Measurements from ENCODE around the gene AMPD2.
A peak's percentile ranks its signal among the peaks of the same experiment; 100 is the strongest.

AMPD2 gene

DNA sequence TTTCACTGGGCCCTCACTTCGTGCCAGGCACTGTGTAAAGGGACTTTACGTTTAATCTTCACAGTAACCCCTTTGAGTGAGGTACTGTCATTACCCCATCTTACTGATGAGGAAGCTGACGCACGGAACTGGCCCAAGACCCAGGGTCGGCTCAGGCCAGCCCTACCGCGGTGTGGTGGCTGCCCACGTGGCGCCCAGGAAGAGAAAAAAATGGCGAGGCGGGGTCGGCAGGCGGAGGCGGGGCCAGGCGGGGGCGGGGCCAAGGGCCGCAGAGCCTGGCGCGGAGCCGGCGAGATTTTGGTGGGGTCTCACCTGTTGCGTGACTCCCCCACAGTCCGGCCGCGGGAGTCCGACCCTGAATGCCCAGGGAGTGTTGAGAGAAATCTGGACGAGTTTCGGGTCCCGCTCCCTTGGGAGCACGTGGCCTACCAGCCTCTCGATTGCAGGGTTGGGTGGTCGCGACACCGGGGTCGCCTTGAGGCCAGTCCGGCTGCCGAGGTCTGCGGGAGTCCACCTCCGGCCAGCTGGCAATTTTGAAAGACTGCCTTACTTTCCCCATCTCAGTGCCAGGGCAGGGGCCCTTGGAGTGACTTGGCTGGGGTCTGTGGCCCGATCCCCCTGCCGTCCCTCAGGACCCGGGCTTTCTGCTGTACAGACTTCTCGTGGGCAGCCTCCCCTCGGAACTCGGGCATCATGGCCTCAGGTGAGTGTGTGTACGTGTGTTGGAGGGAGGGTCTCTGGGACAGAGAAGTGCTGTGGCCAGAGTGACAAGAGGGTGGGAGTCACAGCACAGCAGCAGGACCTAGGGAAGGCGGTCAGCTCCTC is at the start of gene AMPD2, which contains the start of gene GNAT2:
AMPD2 (plus strand) TSS at position 262 of the 825 bp plus-strand sequence. CDS start 1,339 bp downstream, outside the sequence.
GNAT2 (minus strand) TSS at position 41 of the 825 bp plus-strand sequence. CDS start 6,746 bp downstream, outside the sequence.
- DNase-seq: peak; percentile 31 to 42

DNA sequence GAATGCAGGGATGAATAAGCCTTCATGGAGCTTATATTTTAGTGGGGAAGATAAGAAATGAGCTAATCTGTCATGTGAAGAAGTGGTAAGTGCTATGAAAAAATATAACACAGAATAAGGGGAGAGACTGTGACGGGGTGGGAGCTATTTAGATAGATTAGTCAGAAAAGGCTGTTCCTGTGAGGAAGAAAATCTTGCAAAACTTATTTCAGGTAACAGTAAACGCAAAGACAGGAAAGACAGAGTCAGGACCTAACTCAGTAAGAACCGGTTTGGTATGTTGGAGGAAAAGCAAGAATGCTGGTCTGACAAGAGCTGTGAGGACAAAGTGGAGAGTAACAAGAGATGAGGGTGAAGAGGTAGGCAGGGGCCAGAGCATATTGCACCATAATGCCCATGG is 49.2 kb upstream of the AMPD2 start:
- DNase-seq: no peak

DNA sequence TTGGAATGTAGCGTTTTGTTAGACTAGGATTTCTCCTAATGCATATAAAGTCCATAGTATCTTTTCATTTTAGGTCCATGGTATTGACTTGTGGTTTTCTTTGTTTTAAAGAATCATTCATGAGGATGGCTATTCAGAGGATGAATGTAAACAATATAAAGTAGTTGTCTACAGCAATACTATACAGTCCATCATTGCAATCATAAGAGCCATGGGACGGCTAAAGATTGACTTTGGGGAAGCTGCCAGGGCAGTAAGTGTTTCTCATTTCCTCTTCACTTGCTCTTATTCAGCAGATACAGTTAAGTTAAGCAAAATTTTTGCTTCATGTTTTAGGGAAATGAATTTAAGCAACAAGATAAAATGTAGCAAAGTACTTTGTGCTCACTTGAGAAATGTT is 45.9 kb upstream of the AMPD2 start:
- no peak for DNase-seq

DNA sequence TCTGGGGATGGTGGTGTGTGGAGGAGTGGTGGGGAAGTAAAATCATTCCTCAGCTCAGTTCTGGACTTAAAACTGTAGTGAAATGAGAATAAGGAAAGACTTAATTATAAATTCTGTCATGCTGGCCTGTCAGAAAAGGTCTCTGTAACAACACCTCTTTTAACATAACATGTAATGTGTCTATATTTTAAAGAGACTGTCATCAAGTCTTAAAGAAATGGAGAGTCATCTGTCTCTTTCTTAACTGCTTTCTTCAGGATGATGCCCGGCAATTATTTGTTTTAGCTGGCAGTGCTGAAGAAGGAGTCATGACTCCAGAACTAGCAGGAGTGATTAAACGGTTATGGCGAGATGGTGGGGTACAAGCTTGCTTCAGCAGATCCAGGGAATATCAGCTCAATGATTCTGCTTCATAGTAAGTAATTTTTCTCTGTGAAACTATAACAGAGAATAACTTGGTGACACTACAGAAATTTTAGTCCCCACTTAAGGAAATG is 40.6 kb upstream of the AMPD2 start:
- DNase-seq: no peak

DNA sequence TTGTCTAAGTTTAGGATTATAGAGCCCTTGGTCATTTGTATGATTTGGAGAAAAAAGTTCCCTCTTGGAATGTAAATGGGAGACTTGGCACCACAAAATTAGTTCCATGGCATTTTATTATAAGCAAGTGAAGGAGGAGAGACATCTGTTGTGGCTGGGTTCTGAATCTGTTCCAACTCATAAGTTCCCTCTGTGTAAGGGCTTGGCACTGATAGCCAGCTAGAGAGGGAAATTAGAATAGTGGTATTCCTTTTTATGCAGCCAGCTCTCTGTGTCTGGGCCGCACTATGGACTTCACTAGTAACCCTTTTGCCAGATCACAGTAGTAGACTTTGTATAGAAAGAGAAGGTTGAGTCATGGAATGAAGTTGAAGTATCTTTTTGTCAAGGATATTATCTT is 40.1 kb upstream of the AMPD2 start:
- no peak for DNase-seq

DNA sequence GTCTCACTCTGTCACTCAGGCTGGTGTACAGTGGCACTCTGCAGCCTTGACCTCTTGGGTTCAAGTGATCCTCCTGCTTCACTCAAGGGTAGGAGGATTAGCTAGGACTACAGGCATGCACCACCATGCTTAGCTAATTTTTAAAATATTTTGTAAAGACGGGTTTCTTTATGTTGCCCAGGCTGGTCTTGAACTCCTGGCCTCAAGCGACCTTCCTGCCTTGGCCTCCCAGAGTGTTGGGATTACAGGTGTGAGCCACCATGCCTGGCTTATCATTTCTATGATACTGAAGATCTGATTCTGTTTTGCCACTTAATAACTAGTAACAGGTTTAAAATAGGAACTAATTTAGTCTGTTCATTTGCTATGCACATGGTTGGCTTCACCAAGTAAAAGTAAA is 37.6 kb upstream of the AMPD2 start:
- DNase-seq: no peak

DNA sequence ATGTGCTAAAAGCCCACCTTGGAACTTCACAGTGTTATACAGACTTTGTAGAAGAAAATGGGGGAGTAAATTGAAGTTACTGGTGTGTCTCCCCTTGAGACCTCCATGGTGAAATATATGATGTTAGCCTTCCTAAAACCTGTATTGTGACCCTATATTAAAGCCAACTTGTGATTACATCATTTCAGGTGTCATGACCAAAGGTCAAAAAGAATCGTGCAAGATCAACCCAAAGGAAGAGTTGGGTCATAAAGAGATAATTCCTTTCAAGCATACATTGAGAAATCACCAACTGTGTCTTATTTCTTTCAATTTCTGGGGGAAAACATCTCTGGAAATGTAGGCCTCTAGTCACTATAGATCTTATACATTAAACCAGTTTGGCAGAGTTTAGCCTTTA is 34.9 kb upstream of the AMPD2 start:
- no peak for DNase-seq

DNA sequence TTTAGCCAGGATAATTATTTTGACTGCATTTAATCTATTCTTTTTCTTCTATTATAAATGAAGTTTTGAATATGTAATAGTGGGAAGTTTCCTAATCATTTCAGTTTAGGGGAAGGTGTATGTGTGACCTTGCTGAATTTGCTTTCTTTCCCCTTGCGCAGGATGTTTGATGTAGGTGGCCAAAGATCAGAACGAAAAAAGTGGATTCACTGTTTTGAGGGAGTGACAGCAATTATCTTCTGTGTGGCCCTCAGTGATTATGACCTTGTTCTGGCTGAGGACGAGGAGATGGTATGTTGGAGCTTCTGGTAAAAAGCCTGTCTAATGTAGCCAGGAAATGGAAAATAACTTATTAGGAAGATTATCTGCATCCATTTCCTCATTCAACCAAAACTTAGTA is 33.6 kb upstream of the AMPD2 start:
- DNase-seq: no peak

DNA sequence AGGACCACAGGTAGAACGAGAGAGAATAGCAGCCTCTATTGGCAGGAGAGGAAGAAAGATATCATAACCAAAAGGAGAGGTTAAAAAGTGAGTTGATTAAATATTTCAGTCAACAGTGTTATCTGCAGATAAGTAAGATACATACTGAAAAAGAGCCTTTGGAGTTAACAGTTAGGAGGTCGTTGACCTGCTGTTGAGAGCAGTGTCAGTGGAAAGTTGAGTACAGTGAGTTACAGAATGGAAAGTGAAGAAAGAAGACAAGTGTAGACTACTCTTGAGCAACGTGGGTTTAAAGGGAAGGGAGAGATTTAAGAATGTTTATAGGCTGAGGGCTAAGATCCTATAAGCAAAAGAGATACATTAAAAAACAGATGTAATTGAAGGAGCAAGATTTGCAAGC is 30.5 kb upstream of the AMPD2 start:
- no peak for DNase-seq

DNA sequence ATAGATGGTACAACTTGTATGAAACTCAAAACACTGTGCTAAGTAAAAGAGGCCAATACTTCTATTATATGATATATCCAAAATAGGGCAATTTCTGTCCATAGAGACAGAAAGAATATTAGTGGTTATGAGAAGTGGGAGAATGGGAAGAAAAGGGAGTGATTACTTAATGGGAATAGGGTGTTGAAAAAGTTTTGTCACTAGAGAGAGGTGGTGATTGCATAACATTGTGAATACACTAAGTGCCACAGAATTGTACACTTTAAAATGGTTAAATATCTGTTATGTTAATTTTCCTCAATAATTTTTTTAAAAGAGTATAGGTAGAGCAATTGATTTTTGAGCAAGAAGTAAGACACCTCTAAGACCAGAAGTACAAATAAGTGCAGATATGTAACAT is 30.0 kb upstream of the AMPD2 start:
- DNase-seq: no peak

DNA sequence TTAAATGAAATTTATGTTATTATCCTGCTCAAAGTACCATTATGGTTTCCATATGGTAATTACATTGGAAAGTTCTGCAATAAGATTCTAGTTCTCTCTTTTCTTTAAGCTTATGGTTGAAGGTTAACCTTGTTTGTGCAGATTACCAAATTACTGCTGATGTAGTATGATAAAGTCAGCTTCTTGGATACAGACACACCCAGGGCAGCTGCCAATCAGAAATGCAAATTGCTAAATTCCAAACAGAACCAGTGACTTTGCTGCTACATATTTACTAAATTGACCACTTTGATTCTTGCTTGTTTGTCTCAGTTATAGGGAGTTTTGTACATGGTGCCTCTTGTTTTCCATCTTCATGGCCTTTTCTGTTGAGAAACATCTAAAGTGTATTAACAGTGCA is 26.7 kb upstream of the AMPD2 start:
- DNase-seq: no peak

DNA sequence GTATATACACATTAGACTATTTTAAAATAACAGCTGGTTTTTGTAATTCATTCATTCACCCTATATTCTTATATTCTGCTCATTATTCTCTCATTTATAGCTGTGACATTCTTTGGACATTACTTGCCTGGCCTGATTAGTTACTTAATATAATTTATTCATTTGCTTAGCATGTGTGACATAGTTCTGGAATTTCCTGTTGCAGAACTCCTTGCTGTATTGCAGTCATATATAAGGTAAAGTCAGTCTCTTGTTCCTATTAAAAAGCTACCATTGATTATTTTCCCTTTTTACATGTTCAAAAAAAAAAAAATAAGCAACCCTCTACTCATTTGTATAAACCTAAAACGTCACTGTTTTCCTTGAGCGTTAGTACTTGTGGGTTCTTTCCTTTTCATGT is 24.1 kb upstream of the AMPD2 start:
- DNase-seq: no peak

DNA sequence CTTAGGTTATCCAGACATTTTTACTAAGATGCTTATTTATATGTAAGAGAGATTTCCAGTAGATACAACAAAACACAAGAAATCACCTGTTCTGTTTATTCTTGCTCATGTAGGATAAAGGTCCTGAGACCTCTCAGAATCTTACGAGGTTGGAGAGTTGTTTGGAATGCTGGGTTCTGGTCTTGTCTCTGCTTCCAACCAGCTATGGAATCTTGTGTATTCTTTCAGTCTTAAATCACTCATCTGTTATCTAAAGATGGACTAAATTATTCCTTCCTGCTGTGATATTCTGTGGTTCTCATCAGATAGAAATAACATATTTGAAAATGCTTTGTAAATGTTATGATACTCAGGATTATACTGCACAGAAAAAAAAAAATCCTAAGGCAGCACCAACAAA is 21.5 kb upstream of the AMPD2 start:
- no peak for DNase-seq

DNA sequence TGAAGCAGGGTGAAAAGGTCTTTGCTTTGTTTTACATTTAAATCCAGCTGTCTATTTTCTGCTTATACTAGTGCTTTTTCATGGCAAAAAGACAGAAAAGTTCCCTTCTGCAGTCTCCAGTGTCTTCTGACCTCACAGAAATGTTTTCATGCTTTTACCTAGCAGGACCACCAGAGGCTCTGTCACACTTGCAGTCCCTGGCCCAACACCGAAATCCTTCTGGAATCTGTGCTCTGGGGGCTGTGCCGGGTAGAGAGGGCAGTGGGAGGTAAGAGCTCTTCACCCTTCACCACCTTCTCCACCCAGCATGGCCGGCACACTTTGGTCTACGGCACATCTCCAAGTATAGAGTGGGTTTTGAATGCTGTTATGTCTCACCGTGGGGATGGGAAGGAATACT is 21.0 kb upstream of the AMPD2 start:
- DNase-seq: no peak

DNA sequence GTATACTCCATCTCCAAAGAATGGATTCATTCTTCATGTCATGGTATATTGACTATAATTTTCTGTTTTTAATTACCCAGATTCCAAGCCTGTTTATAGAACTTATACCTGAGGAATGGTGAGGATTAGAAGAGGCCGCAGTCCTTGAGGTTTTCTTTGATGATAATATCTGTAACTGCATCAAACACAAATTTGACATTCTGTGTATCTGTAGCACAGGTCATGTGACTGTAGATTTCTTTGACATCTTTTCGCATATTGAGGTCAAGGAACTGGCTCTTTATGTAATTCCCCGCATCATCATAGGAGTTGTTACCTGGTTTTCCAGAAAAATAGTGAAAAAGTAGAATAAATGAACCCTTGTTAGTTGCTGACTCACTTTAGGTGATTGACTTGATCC is 16.4 kb upstream of the AMPD2 start:
- DNase-seq: no peak

DNA sequence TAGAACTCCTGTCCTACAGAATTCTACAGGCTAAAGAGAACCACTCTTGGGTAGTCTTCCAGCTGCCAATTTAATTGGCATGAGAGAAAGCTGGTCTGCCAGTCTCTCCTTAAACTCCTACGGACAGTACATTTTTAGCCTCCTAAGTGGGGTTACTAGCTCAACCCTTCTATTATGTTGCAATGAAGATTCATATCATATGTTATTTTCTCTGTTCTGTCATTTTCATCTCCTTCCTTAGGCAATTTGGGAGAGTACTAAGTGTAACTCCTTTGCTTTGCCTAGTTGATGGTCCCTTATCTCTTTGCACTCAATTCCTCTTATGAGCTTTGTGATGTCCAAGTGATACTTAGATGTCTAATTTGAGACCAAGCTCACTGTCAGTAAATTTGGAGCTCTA is 14.3 kb upstream of the AMPD2 start:
- no peak for DNase-seq

DNA sequence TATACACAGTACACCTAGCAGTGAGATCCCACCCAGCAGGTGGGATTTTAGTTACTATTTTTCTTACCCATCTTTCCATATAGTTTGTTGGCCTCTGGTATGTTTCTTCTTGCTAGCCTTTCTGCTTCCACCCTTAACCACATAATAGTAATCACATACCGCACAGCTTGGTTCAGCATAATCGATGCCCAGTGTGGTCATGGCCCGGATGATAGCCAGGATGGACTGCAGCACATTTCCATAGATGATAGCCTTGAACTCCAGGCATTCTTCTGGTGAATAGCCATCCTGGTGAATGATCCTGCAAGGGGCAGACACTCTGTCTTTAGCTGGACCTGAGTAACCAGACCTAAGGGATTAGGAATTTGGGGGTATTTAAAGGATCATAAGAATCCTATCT is 9.8 kb upstream of the AMPD2 start:
- DNase-seq: no peak

DNA sequence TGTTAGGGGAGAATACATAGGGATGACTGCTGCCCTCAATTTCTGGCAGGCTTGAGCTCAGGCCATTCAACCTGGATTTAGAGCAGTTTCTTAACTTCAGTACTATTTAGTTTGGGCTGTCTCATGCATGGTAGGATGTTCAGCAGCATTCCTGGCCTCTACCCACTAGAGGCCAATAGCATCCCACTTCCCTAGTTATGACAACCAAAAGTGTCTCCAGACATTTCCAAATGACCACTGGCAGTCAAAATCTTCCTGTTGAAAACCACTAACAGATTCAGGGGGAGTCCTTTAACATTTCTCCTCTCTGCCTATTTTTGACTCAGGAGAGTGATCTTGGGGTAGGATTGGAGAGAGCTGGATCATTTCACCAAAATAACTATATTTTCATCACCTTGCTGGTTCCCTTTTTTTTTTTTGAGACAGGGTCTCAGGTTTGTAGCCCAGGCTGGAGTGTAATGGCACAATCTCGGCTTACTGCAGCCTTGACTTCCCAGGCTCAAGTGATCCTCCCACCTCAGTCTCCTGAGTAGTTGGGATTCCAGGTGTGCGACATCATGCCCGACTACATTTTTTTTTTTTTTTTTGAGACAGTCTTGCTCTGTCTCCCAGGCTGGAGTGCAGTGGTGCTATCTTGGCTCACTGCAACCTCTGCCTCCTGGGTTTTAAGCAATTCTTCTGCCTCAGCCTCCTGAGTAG is 8.9 kb upstream of the AMPD2 start:
- no peak for DNase-seq

DNA sequence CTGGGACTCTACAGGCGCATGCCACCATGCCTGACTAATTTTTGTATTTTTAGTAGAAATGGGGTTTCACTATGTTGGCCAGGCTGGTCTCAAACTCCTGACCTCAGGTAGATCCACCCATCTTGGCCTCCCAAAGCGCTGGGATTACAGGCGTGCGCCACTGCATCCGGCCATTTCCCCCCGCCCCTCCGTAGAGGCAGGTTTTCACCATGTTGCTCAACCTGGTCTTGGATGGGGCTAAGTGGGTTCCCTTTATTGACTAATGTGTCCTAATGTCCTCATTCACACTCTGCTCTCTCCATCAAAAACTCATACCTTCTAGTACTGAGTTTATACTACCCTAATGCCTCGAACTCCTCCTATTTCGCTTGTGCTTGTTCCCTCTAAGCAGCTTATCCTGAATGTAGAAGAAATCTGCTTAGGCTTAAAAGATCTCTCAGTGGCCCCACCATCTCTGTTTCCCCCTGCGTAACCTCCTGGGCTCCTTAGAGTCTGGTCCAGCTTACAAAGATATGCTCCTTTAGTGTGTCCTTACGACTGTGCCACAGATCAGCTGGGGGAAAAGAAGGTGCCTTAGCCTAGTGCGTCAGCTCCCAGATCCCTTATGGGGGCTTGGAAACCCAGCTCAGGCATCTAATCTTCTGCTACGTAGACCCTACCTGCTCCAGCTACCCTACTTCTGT is 8.2 kb upstream of the AMPD2 start:
- DNase-seq: no peak

DNA sequence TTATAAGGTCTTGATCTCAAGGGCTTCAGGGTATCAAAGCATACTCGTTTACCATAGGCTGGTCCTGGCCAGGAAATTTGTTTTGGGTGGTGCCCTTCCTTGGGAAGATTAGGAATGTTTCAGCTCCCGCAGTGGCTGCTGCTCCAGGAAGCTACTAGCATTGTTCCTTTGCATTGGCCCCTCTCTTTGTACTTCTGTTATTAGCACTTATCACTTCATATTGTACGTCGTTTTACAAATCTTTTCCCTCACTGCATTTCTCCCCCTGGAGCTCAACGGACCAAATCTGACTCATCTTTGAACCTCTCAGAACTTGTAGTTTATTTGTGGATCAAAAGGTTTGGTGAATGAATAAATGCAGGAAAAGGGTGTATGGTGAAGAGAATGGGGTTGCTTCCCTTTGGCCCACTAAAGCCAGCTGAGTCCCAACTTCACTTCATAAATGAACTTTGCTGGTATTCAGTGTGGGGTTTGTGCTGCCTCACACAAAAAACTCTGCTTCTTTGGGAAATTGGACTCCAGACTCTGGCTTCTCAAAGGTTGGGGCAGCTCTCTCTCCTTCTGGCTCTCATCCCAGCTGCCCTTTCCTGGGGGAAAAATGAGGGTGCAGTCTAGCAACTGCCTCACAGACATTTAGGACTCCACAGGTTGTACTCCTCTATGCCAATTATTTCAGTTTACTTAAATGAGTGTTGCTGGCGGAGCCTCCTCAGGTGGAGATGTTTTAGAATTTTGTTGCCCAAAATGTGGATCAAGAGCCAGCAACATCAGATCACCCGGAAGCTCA is 6.1 kb upstream of the AMPD2 start:
- DNase-seq: no peak

DNA sequence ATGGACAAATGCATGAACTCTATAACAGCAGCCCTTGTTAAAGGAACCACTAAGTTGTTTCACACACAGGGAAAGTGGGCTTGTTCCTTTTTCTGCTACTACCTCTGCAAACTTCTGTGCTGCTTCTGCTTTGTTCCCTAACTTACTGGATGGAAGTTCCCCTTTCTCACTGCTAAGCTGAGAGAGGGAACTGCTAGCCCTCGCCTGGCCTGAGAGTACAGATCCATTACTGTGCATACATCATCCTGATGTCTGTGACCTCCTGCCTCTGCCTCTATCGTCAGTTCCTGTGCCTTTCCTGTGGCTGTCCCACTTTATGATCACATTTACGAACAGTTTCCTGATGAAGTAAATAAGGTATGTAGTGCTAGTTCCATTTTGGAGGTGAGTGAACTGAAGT is 3.8 kb upstream of the AMPD2 start:
- no peak for DNase-seq

DNA sequence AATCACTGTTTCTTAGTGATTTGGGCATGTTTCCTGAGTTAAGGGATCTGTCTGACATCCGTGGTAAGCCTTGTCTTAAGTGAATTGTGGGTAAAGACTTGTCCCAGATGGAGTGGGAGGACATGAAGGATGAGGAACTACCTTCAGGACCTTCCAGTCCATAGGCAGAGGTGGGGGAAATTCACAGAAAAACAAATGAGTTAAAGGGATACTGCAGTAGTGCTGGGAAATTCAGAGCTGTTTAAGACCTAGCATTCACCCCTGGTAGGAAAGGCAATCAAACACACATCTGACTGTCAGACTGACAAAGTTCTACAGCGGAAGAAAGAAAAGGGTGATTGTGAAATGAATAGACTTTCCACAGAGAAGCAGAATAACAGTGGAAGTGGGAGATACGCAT is 3.2 kb upstream of the AMPD2 start:
- DNase-seq: no peak

DNA sequence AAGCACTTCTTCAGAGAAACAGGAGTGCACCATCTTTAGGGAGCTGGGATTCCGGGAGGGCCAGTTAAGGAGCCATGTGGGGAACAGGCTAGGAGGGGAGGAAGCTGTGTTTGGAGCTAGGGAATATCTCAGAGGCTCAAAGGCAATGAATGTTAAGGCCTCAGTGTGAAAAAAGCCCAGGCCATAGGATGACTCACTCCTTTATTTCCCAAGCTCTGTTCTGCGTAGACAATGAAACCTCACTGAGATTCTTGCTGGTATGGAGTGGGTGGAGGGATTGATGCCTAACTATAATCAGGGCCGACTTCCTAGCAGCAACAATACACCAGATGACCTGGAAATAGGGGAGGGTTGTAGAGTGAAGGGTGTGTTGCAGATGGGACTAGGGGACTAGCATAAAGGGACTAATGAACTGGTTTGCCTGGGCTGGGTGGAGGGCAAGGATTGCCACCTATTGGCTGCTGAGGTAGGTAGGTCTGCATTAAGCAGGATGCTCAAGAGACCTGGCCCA is 2.3 kb upstream of the AMPD2 start:
- no peak for DNase-seq

All from NCI-H2081 (cell line).